Neural cell (in vitro differentiated cells): ENCODE results near the gene CES1. TPM values are rescaled to one million over a fixed set of nuclear protein-coding genes. Genes with fewer than 3 reads are reported as not detected.

ENCODE experiments used
- H2AFZ ChIP-seq: fragments of 200-600, 300-800 bp; sonication (generic), shearing (Covaris generic); 2 replicates; pipeline ENCODE4 v1.6.0; 2014; ENCODE audit warnings: low read depth, mild to moderate bottlenecking, antibody characterized with exemption, low read length, moderate library complexity
- H3F3A ChIP-seq: fragments of 200-600 bp; shearing (Covaris generic); 2 replicates; pipeline ENCODE4 v1.6.1; 2016; ENCODE audit warnings: mild to moderate bottlenecking, moderate library complexity, mixed read lengths, antibody characterized with exemption, low read length; ENCODE audit not compliant: insufficient read depth, poor library complexity, severe bottlenecking
- H3K27ac ChIP-seq: fragments of 200-600, 300-800 bp; sonication (generic), shearing (Covaris generic); 2 replicates; pipeline ENCODE4 v1.5.1; 2014; ENCODE audit warnings: mild to moderate bottlenecking, low read length, moderate library complexity
- H3K27me3 ChIP-seq: fragments of 300-800, 200-600 bp; sonication (generic), shearing (Covaris generic); 2 replicates; pipeline ENCODE4 v1.6.0; 2014; ENCODE audit warnings: mild to moderate bottlenecking, low read depth, low read length, moderate library complexity; ENCODE audit not compliant: insufficient read depth
- H3K36me3 ChIP-seq: fragments of 300-800, 200-600 bp; sonication (generic), shearing (Covaris generic); 2 replicates; pipeline ENCODE4 v1.5.1; 2014; ENCODE audit warnings: mild to moderate bottlenecking, antibody characterized with exemption, low read length, moderate library complexity; ENCODE audit not compliant: insufficient read depth
- H3K4me2 ChIP-seq: fragments of 300-800, 200-600 bp; sonication (generic), shearing (Covaris generic); 2 replicates; pipeline ENCODE4 v1.6.0; 2014; ENCODE audit warnings: mild to moderate bottlenecking, low read length
- H3K4me3 ChIP-seq: fragments of 300-800, 200-600 bp; sonication (generic), shearing (Covaris generic); 2 replicates; pipeline ENCODE4 v1.5.1; 2014; ENCODE audit warnings: mild to moderate bottlenecking, low read length, moderate library complexity
- H3K79me2 ChIP-seq: fragments of 200-600 bp; shearing (Covaris generic); replicated peaks from 2 replicates; pipeline ENCODE4 v1.6.0; 2014; ENCODE audit warnings: mild to moderate bottlenecking, low read length, moderate library complexity; ENCODE audit not compliant: insufficient read depth
- H3K9ac ChIP-seq: fragments of 300-800, 200-600 bp; sonication (generic), shearing (Covaris generic); 2 replicates; pipeline ENCODE4 v1.6.1; 2016; ENCODE audit warnings: mild to moderate bottlenecking, low read length, mixed read lengths
- H3K9me2 ChIP-seq: fragments of 200-600 bp; shearing (Covaris generic); 2 replicates; pipeline ENCODE4 v1.6.1; 2016; ENCODE audit warnings: mild to moderate bottlenecking, low read length, mixed read lengths; ENCODE audit not compliant: insufficient read depth
- H3K9me3 ChIP-seq: fragments of 200-600, 300-800 bp; sonication (generic), shearing (Covaris generic); 2 replicates; pipeline ENCODE4 v1.6.1; 2016; ENCODE audit warnings: mild to moderate bottlenecking, mixed run types, low read length, moderate library complexity, mixed read lengths
- H4K20me1 ChIP-seq: fragments of 200-600 bp; shearing (Covaris generic); 2 replicates; pipeline ENCODE4 v1.6.1; 2016; ENCODE audit warnings: mild to moderate bottlenecking, mixed run types; ENCODE audit not compliant: insufficient read depth
- EP300 ChIP-seq: fragments of 450-650 bp; conservative IDR thresholded peaks from 2 replicates; pipeline ENCODE4 v1.6.1; 2014; ENCODE audit warnings: antibody characterized with exemption, mild to moderate bottlenecking, moderate library complexity; ENCODE audit not compliant: poor library complexity, severe bottlenecking
- EZH2 ChIP-seq: fragments of 200-600, 300-800 bp; shearing (Covaris generic), sonication (generic); IDR thresholded peaks from 2 replicates; pipeline ENCODE4 v1.6.1; 2014; ENCODE audit warnings: antibody characterized with exemption, low read length, borderline replicate concordance, mild to moderate bottlenecking; ENCODE audit not compliant: insufficient read depth, poor library complexity, severe bottlenecking
- MXI1 ChIP-seq: fragments of 450-650 bp; conservative IDR thresholded peaks from 2 replicates; pipeline ENCODE4 v1.6.1; 2014; ENCODE audit warnings: antibody characterized with exemption, mild to moderate bottlenecking; ENCODE audit not compliant: poor library complexity, severe bottlenecking
- POLR2AphosphoS5 ChIP-seq: IDR thresholded peaks from 2 replicates; pipeline ENCODE4 v1.6.1; 2012
- RAD21 ChIP-seq: fragments of 450-650 bp; conservative IDR thresholded peaks from 2 replicates; pipeline ENCODE4 v1.6.1; 2014; ENCODE audit warnings: antibody characterized with exemption, mild to moderate bottlenecking, moderate library complexity
- SMC3 ChIP-seq: fragments of 450-650 bp; conservative IDR thresholded peaks from 2 replicates; pipeline ENCODE4 v1.6.1; 2014; ENCODE audit warnings: antibody characterized with exemption, mild to moderate bottlenecking, moderate library complexity; ENCODE audit not compliant: poor library complexity
- polyA plus RNA-seq: library from polyadenylated mRNA; depleted of rRNA; stranded (reverse); fragments of >200 nt; gene quantifications from 2 replicates; pipeline ENCODE4 v1.2.3, GENCODE V29; 2014
- TF ChIP-seq, protein P1 (sequence below): fragments of 450-650 bp; IDR thresholded peaks from 2 replicates; pipeline ENCODE4 v1.5.1; 2014; ENCODE audit warnings: antibody characterized with exemption, mild to moderate bottlenecking, moderate library complexity; ENCODE audit not compliant: poor library complexity, severe bottlenecking
- TF ChIP-seq, protein P2 (sequence below): IDR thresholded peaks from 2 replicates; pipeline ENCODE4 v1.6.1; 2012; ENCODE audit warnings: borderline replicate concordance

CES1 gene
- polyA plus RNA-seq, 1 donor from 2014 or later, result not detected

DNA sequence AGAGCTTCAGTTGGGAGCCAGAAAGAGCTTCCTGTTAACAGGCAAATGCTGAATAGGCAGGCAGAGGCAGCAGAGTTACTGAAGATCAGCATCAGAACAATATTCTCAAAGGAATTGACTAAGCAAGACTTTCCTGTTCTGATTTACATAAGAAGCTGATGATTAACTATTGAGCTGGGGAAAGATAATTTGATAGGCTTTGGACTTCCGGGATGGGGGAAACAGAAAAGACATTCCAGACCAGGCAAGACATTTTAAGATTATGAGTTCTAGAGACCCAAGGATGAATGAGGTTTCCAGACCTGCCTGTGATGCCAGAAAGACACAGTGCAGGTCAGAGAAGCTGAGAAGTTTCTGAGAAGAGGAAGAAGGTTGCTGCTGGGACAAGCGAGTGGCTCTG lies 42.4 kb upstream of the CES1 start, which contains the start of gene CES5A:
CES5A (minus strand) TSS at position 101 of the 400 bp plus-strand sequence. CDS start 152 bp downstream, outside the sequence.
- no peaks in the 10 kb centered on the region for H3K27me3 ChIP-seq
- H3K9ac ChIP-seq, result no peak within 1 kb of the TSS

DNA sequence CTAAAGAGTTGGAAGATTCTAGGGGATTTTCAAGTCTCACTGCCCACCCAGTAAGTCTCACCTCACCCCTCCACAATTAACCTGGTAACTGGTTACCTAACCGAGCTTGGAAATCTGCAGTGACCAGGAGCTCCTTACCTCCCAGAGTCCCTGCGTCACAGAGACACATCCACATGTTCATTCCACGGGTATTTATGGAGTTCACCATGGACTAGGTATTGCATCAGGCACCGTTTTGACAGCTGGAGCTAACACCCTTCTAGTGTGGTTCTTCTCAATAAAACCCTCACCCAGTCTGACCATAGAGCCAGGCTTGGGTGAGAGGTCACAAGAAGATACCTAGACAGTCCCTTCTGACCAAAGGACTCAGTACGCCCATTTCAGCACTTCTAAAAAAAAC lies 40.2 kb upstream of the CES1 start:
- Histone ChIP-seq H3K27ac (no peak overlapping the region), H3K4me2 (no peak overlapping the region), H3K9me2 (no peaks in the 10 kb centered on the region), H3K4me3 (no peak overlapping the region), H3K79me2 (no peaks in the 10 kb centered on the region), H3K36me3 (no peaks in the 10 kb centered on the region), H2AFZ (no peak overlapping the region), H3F3A (no peaks in the 10 kb centered on the region), H3K9ac (no peak overlapping the region), H3K9me3 (no peaks in the 10 kb centered on the region), H3K27me3 (no peaks in the 10 kb centered on the region), H4K20me1 (no peaks in the 10 kb centered on the region)
- no peak for TF ChIP-seq SMC3

More for the DNA sequence above, 42.4 kb upstream of the CES1 start, which contains the start of gene CES5A:
- H3K4me3 ChIP-seq, result no peak within 1 kb of the TSS
- no peaks in the 10 kb centered on the region for H3K36me3 ChIP-seq
- no peak within 1 kb of the TSS for H3K27ac ChIP-seq
- no peak for TF ChIP-seq EZH2
- TF ChIP-seq MXI1, result no peak
- TF ChIP-seq EP300, result no peak
- no peaks in the 10 kb centered on the region for H3K79me2 ChIP-seq
- no peaks in the 10 kb centered on the region for H4K20me1 ChIP-seq
- no peaks in the 10 kb centered on the region for H3F3A ChIP-seq
- H3K9me2 ChIP-seq, result no peaks in the 10 kb centered on the region
- H3K4me2 ChIP-seq, result no peak within 1 kb of the TSS
- no peaks in the 10 kb centered on the region for H3K9me3 ChIP-seq
- no peak within 1 kb of the TSS for H2AFZ ChIP-seq

DNA sequence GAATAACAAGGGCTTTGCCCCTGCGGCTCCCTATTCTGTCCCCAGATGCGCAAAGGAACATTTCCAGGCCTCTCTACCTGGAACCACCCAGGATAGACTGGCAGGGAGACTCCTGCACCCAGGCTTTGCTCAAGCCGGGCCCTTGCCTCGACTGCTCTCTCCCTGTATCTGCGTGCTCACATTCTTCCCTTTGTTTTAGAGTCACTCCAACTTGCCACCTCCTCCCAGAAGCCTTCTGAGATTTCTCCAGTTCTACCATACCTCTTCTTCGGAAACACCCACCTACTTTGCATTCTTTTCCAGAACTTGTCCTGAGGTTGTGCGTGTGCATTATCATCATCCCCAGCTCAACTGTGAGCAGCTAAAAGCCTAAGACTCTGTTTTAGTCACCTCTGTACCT lies 39.2 kb upstream of the CES1 start:
- no peaks in the 10 kb centered on the region for H3K9me2 ChIP-seq
- H3F3A ChIP-seq, result no peaks in the 10 kb centered on the region
- H3K36me3 ChIP-seq, result no peaks in the 10 kb centered on the region
- H3K79me2 ChIP-seq, result no peaks in the 10 kb centered on the region
- H4K20me1 ChIP-seq, result no peaks in the 10 kb centered on the region
- H3K9ac ChIP-seq, result no peak overlapping the region
- no peaks in the 10 kb centered on the region for H3K27me3 ChIP-seq
- H2AFZ ChIP-seq, result no peak overlapping the region
- TF ChIP-seq POLR2AphosphoS5 (no peak), RAD21 (no peak), MXI1 (no peak)
- TF ChIP-seq, protein P1, sequence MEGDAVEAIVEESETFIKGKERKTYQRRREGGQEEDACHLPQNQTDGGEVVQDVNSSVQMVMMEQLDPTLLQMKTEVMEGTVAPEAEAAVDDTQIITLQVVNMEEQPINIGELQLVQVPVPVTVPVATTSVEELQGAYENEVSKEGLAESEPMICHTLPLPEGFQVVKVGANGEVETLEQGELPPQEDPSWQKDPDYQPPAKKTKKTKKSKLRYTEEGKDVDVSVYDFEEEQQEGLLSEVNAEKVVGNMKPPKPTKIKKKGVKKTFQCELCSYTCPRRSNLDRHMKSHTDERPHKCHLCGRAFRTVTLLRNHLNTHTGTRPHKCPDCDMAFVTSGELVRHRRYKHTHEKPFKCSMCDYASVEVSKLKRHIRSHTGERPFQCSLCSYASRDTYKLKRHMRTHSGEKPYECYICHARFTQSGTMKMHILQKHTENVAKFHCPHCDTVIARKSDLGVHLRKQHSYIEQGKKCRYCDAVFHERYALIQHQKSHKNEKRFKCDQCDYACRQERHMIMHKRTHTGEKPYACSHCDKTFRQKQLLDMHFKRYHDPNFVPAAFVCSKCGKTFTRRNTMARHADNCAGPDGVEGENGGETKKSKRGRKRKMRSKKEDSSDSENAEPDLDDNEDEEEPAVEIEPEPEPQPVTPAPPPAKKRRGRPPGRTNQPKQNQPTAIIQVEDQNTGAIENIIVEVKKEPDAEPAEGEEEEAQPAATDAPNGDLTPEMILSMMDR, result no peak
- TF ChIP-seq, protein P2, sequence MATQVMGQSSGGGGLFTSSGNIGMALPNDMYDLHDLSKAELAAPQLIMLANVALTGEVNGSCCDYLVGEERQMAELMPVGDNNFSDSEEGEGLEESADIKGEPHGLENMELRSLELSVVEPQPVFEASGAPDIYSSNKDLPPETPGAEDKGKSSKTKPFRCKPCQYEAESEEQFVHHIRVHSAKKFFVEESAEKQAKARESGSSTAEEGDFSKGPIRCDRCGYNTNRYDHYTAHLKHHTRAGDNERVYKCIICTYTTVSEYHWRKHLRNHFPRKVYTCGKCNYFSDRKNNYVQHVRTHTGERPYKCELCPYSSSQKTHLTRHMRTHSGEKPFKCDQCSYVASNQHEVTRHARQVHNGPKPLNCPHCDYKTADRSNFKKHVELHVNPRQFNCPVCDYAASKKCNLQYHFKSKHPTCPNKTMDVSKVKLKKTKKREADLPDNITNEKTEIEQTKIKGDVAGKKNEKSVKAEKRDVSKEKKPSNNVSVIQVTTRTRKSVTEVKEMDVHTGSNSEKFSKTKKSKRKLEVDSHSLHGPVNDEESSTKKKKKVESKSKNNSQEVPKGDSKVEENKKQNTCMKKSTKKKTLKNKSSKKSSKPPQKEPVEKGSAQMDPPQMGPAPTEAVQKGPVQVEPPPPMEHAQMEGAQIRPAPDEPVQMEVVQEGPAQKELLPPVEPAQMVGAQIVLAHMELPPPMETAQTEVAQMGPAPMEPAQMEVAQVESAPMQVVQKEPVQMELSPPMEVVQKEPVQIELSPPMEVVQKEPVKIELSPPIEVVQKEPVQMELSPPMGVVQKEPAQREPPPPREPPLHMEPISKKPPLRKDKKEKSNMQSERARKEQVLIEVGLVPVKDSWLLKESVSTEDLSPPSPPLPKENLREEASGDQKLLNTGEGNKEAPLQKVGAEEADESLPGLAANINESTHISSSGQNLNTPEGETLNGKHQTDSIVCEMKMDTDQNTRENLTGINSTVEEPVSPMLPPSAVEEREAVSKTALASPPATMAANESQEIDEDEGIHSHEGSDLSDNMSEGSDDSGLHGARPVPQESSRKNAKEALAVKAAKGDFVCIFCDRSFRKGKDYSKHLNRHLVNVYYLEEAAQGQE, result no peak
- no peak overlapping the region for H3K27ac ChIP-seq
- H3K4me2 ChIP-seq, result no peak overlapping the region
- no peaks in the 10 kb centered on the region for H3K9me3 ChIP-seq
- H3K4me3 ChIP-seq, result no peak overlapping the region
